Liver (tissue), 9 donors: ENCODE results near the gene GADD45B. TPM values are rescaled to one million over a fixed set of nuclear protein-coding genes. Genes with fewer than 3 reads are reported as not detected.

Source experiments
- DNase-seq: peaks from one replicate; pipeline ENCODE4 v3.0.0-alpha.2; 2017; ENCODE audit warnings: low spot score
- H3K27ac ChIP-seq, 2 donors: one replicate each; pipeline ENCODE4 v1.7.0; 2013; ENCODE audit warnings: inconsistent platforms in 2 of 2, low read length in 2 of 2, control low read depth in 1 of 2, low read depth in 1 of 2, mild to moderate bottlenecking in 1 of 2
- H3K27me3 ChIP-seq, 4 donors: one replicate each; pipeline versions ENCODE4 v1.6.1 to v1.7.0; 2013; ENCODE audit warnings: low read length in 3 of 4, inconsistent platforms in 1 of 4, mild to moderate bottlenecking in 1 of 4, moderate library complexity in 1 of 4; ENCODE audit not compliant: control insufficient read depth in 4 of 4, insufficient read depth in 4 of 4
- H3K36me3 ChIP-seq, 4 donors: one replicate each; pipeline versions ENCODE4 v1.6.1 to v1.7.0; 2013; ENCODE audit warnings: low read length in 3 of 4, mild to moderate bottlenecking in 3 of 4, low read depth in 1 of 4, moderate library complexity in 1 of 4; ENCODE audit not compliant: control insufficient read depth in 4 of 4, insufficient read depth in 3 of 4
- H3K4me1 ChIP-seq, 4 donors: one replicate each; pipeline versions ENCODE4 v1.6.1 to v1.7.0; 2013; ENCODE audit warnings: low read length in 3 of 4, mild to moderate bottlenecking in 3 of 4, moderate library complexity in 1 of 4; ENCODE audit not compliant: control insufficient read depth in 4 of 4, insufficient read depth in 4 of 4
- H3K4me3 ChIP-seq, 3 donors: one replicate each; pipeline versions ENCODE4 v1.6.1 to v1.7.0; 2013; ENCODE audit warnings: low read length in 3 of 3, control low read depth in 1 of 3, low read depth in 1 of 3, mild to moderate bottlenecking in 1 of 3
- H3K9ac ChIP-seq, 2 donors: one replicate each; pipeline ENCODE4 v1.7.0; 2013; ENCODE audit warnings: low read length in 2 of 2, mild to moderate bottlenecking in 2 of 2, moderate library complexity in 2 of 2, control low read depth in 1 of 2, low read depth in 1 of 2
- H3K9me3 ChIP-seq, 4 donors: one replicate each; pipeline versions ENCODE4 v1.6.1 to v1.7.0; 2013; ENCODE audit warnings: low read length in 3 of 4; ENCODE audit not compliant: control insufficient read depth in 4 of 4
- FOXA2 ChIP-seq: IDR thresholded peaks from 2 replicates; pipeline ENCODE4 v1.6.1; 2016; ENCODE audit warnings: antibody characterized with exemption
- GABPA ChIP-seq, 2 donors: IDR thresholded peaks in 1 of 2; conservative IDR thresholded peaks in 1 of 2; 2 replicates each; pipeline ENCODE4 v1.6.1; 2016; ENCODE audit warnings: antibody characterized with exemption in 2 of 2, mild to moderate bottlenecking in 1 of 2, moderate library complexity in 1 of 2
- HNF4A ChIP-seq, 2 donors: conservative IDR thresholded peaks; 2 replicates each; pipeline ENCODE4 v1.6.1; 2016; ENCODE audit warnings: antibody characterized with exemption in 2 of 2, mild to moderate bottlenecking in 2 of 2
- HNF4G ChIP-seq: IDR thresholded peaks from 2 replicates; pipeline ENCODE4 v1.6.1; 2016; ENCODE audit warnings: antibody characterized with exemption
- JUND ChIP-seq, 2 donors: IDR thresholded peaks; 2 replicates each; pipeline ENCODE4 v1.6.1; 2016; ENCODE audit warnings: antibody characterized with exemption in 2 of 2
- NR2F2 ChIP-seq: IDR thresholded peaks from 2 replicates; pipeline ENCODE4 v1.6.1; 2016; ENCODE audit warnings: antibody characterized with exemption
- RAD21 ChIP-seq, 2 donors: IDR thresholded peaks; 2 replicates each; pipeline ENCODE4 v1.6.1; 2016; ENCODE audit warnings: antibody characterized with exemption in 2 of 2, mild to moderate bottlenecking in 2 of 2
- RXRA ChIP-seq, 2 donors: IDR thresholded peaks; 2 replicates each; pipeline ENCODE4 v1.6.1; 2017 to 2018; ENCODE audit warnings: antibody characterized with exemption in 2 of 2, mild to moderate bottlenecking in 1 of 2
- SP1 ChIP-seq: IDR thresholded peaks from 2 replicates; pipeline ENCODE4 v1.6.1; 2018; ENCODE audit warnings: antibody characterized with exemption, mild to moderate bottlenecking
- TAF1 ChIP-seq: conservative IDR thresholded peaks from 2 replicates; pipeline ENCODE4 v1.6.1; 2016; ENCODE audit warnings: antibody characterized with exemption, mild to moderate bottlenecking
- YY1 ChIP-seq: IDR thresholded peaks from 2 replicates; pipeline ENCODE4 v1.6.1; 2016; ENCODE audit warnings: antibody characterized with exemption, mild to moderate bottlenecking
- WGBS: extraction: QIAGEN DNeasy Blood & Tissue Kit; methylation state at CpG from one replicate; pipeline ENCODE4 v1.1.7; 2013; 5-methylcytosine and 5-hydroxymethylcytosine counted together
- polyA plus RNA-seq, 2 donors: library from polyadenylated mRNA; stranded (reverse) in 1 of 2; unstranded in 1 of 2; fragments of 200-250 nt in 1 of 2; fragments of >200 nt in 1 of 2; fragmentation: Nextera tagmentation in 1 of 2; extraction: Ambion mirVana in 1 of 2; gene quantifications; one replicate each; pipeline versions ENCODE4 v1.2.1 to v1.2.3, GENCODE V29; 2013 to 2015
- total RNA-seq, 2 donors: library from RNA; depleted of rRNA; stranded (reverse); fragments of >200 nt; gene quantifications; one replicate each; pipeline ENCODE4 v1.2.3, GENCODE V29; 2014
- TF ChIP-seq, protein P1 (sequence below): IDR thresholded peaks from 2 replicates; pipeline ENCODE4 v1.6.1; 2016; ENCODE audit warnings: antibody characterized with exemption, mild to moderate bottlenecking
- TF ChIP-seq, protein P2 (sequence below): IDR thresholded peaks from 2 replicates; pipeline ENCODE4 v1.6.1; 2016; ENCODE audit warnings: antibody characterized with exemption
- TF ChIP-seq, protein P3 (sequence below): fragments of 150-350 bp; IDR thresholded peaks from 2 replicates; pipeline ENCODE4 v1.5.1; 2017; ENCODE audit warnings: improper control_type of control experiment, low read depth, low read length; ENCODE audit not compliant: missing input control
- TF ChIP-seq, protein P4 (sequence below): IDR thresholded peaks from 2 replicates; pipeline ENCODE4 v1.6.1; 2016; ENCODE audit warnings: antibody characterized with exemption
- donor health status: healthy.
- donor health status: healthy.
- donor health status: healthy.
- donor health status: healthy.
- donor health status: healthy.

The GADD45B gene
- total and polyA plus RNA-seq, 4 donors, result 11.6 to 86.3 (median 82.4) TPM

DNA sequence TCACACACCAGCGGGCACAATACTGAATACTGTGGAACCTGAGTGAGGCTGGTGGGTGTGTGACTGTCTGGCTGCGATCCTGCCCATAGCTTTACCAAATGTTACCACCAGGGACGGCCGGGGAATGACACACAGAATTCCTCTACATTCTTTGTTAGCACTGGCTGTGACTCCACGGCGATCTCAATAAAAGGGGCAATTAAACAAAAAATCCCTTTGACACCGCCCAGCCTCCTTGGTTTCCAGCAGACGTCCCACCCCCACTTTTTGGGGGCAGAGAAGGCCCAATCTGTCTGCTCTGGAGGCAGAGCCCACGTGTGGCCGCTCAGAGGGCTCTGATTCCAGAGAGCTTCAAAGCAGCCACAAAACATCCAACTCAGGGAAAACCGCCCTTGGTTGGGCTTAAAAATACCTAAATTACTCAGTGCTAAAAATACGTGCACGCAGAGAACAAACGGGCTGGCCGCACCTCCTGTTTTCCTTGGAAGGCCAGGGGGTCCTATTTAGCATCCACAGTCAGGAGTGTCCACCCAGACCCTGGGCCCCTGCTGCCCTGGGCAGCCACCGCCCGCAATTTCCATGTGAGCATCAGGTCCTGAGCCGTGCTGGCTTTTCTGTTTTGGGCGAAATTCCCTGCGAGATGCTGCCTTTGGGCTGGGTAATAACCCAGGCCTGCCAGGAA, 47.8 kb downstream of the GADD45B start:
- DNase-seq, result no peak
- Histone ChIP-seq H3K9ac (no peak overlapping the region), H3K27me3 (no peaks in the 10 kb centered on the region), H3K36me3 (no peaks in the 10 kb centered on the region), H3K27ac (no peak overlapping the region), H3K9me3 (no peaks in the 10 kb centered on the region), H3K4me1 (peaks cover 0 to 8% (median 4%) of the 10 kb centered on the region in 4 donors), H3K4me3 (no peak overlapping the region)
- TF ChIP-seq, protein P1, sequence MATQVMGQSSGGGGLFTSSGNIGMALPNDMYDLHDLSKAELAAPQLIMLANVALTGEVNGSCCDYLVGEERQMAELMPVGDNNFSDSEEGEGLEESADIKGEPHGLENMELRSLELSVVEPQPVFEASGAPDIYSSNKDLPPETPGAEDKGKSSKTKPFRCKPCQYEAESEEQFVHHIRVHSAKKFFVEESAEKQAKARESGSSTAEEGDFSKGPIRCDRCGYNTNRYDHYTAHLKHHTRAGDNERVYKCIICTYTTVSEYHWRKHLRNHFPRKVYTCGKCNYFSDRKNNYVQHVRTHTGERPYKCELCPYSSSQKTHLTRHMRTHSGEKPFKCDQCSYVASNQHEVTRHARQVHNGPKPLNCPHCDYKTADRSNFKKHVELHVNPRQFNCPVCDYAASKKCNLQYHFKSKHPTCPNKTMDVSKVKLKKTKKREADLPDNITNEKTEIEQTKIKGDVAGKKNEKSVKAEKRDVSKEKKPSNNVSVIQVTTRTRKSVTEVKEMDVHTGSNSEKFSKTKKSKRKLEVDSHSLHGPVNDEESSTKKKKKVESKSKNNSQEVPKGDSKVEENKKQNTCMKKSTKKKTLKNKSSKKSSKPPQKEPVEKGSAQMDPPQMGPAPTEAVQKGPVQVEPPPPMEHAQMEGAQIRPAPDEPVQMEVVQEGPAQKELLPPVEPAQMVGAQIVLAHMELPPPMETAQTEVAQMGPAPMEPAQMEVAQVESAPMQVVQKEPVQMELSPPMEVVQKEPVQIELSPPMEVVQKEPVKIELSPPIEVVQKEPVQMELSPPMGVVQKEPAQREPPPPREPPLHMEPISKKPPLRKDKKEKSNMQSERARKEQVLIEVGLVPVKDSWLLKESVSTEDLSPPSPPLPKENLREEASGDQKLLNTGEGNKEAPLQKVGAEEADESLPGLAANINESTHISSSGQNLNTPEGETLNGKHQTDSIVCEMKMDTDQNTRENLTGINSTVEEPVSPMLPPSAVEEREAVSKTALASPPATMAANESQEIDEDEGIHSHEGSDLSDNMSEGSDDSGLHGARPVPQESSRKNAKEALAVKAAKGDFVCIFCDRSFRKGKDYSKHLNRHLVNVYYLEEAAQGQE, result no peak
- no peak for TF ChIP-seq JUND (IDR thresholded peaks at IDR 0.05)
- TF ChIP-seq, protein P2, sequence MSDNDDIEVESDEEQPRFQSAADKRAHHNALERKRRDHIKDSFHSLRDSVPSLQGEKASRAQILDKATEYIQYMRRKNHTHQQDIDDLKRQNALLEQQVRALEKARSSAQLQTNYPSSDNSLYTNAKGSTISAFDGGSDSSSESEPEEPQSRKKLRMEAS, result no peak
- no peak for TF ChIP-seq SP1
- no peak for TF ChIP-seq FOXA2
- TF ChIP-seq YY1, result no peak
- TF ChIP-seq RAD21 (IDR thresholded peaks at IDR 0.05), result no peak
- TF ChIP-seq, protein P3, sequence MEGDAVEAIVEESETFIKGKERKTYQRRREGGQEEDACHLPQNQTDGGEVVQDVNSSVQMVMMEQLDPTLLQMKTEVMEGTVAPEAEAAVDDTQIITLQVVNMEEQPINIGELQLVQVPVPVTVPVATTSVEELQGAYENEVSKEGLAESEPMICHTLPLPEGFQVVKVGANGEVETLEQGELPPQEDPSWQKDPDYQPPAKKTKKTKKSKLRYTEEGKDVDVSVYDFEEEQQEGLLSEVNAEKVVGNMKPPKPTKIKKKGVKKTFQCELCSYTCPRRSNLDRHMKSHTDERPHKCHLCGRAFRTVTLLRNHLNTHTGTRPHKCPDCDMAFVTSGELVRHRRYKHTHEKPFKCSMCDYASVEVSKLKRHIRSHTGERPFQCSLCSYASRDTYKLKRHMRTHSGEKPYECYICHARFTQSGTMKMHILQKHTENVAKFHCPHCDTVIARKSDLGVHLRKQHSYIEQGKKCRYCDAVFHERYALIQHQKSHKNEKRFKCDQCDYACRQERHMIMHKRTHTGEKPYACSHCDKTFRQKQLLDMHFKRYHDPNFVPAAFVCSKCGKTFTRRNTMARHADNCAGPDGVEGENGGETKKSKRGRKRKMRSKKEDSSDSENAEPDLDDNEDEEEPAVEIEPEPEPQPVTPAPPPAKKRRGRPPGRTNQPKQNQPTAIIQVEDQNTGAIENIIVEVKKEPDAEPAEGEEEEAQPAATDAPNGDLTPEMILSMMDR, result no peak
- TF ChIP-seq, protein P4, sequence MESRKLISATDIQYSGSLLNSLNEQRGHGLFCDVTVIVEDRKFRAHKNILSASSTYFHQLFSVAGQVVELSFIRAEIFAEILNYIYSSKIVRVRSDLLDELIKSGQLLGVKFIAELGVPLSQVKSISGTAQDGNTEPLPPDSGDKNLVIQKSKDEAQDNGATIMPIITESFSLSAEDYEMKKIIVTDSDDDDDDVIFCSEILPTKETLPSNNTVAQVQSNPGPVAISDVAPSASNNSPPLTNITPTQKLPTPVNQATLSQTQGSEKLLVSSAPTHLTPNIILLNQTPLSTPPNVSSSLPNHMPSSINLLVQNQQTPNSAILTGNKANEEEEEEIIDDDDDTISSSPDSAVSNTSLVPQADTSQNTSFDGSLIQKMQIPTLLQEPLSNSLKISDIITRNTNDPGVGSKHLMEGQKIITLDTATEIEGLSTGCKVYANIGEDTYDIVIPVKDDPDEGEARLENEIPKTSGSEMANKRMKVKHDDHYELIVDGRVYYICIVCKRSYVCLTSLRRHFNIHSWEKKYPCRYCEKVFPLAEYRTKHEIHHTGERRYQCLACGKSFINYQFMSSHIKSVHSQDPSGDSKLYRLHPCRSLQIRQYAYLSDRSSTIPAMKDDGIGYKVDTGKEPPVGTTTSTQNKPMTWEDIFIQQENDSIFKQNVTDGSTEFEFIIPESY, result no peak
- no peak for TF ChIP-seq NR2F2
- 88% methylated on average over 20 of the region's 20 CpGs for WGBS

DNA sequence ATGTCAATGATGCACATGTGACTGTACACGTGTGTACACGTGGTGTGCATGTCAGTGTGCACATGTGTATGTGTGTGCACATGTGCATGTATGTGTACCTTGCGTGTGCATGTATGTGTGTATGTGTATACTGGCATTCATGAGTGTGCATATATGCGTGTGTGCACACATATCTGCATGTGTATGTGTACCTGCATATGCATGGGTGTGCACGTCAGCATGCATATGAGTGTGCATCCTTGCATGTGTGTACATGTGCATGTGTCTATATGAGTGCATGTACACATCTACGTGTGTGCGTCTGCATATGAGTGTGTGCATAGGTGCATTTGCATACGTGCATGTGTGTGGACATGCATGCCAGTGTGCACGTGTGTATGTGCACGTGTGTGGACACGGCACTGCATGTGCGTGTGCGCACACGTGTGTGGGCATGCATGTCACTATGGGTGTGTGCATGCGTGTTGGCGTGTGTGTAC, 48.5 kb downstream of the GADD45B start:
- 95% methylated on average over 16 of the region's 16 CpGs for WGBS
- H3K9ac ChIP-seq, result no peak overlapping the region
- H3K4me1 ChIP-seq, result peaks cover 0 to 8% (median 4%) of the 10 kb centered on the region in 4 donors
- no peak overlapping the region for H3K27ac ChIP-seq
- H3K9me3 ChIP-seq, result no peaks in the 10 kb centered on the region
- DNase-seq, result no peak
- H3K4me3 ChIP-seq, result no peak overlapping the region
- H3K36me3 ChIP-seq, result no peaks in the 10 kb centered on the region
- H3K27me3 ChIP-seq, result no peaks in the 10 kb centered on the region
- TF ChIP-seq HNF4A (conservative IDR thresholded peaks at IDR 0.05) (no peak), FOXA2 (no peak), GABPA (IDR thresholded peaks at IDR 0.05 in 1 of 2, conservative IDR thresholded peaks at IDR 0.05 in 1 of 2) (no peak), RXRA (IDR thresholded peaks at IDR 0.05) (no peak), YY1 (no peak), TAF1 (no peak), SP1 (no peak), JUND (IDR thresholded peaks at IDR 0.05) (no peak), NR2F2 (no peak), HNF4G (no peak), RAD21 (IDR thresholded peaks at IDR 0.05) (no peak)
- TF ChIP-seq, protein P3, result no peak
- TF ChIP-seq, protein P1, result no peak
- TF ChIP-seq, protein P2, result no peak
